WTC11 (cell line): Measurements from ENCODE around the gene PRPF6. TPM values are rescaled to one million over a fixed set of nuclear protein-coding genes. Genes with fewer than 3 reads are reported as not detected.

Experiments
- ATAC-seq: fragments of 200-7000 bp; cut with Tn5 transposase; 2 replicates; pipeline ENCODE4 v1.10.0; 2021; ENCODE audit warnings: mild to moderate bottlenecking, moderate library complexity
- CTCF ChIA-PET: fragments of 300-600 bp; sonication (Branson Sonifier 250); formaldehyde crosslinking; loops from one replicate; lab custom pipeline; 2021; ENCODE audit warnings: antibody characterized with exemption; lab: Charles Lee
- POLR2A ChIA-PET: fragments of 350-600 bp; sonication (Branson Sonifier 250); formaldehyde crosslinking; loops from one replicate; lab custom pipeline; 2021; ENCODE audit warnings: antibody characterized with exemption; lab: Charles Lee
- DNase-seq: peaks from one replicate; pipeline ENCODE4 v3.0.0; 2021; ENCODE audit warnings: low spot score
- H3K27ac Mint-ChIP-seq: 2 replicates; pipeline ENCODE4 v1.8.0; 2021; ENCODE audit warnings: mixed read lengths
- H3K27me3 Mint-ChIP-seq: 2 replicates; pipeline ENCODE4 v1.8.0; 2021; ENCODE audit warnings: low read depth, mild to moderate bottlenecking, moderate library complexity, mixed read lengths
- H3K36me3 Mint-ChIP-seq: 2 replicates; pipeline ENCODE4 v1.8.0; 2021; ENCODE audit warnings: mixed read lengths
- H3K4me1 Mint-ChIP-seq: 2 replicates; pipeline ENCODE4 v1.8.0; 2022; ENCODE audit warnings: mixed read lengths
- H3K4me3 Mint-ChIP-seq: 2 replicates; pipeline ENCODE4 v1.8.0; 2021; ENCODE audit warnings: mild to moderate bottlenecking, moderate library complexity, mixed read lengths
- H3K9me3 Mint-ChIP-seq: 2 replicates; pipeline ENCODE4 v1.8.0; 2021; ENCODE audit warnings: mixed read lengths
- AFF4 ChIP-seq: sonication (generic); formaldehyde crosslinking; IDR thresholded peaks from 2 replicates; pipeline ENCODE4 v1.8.1; 2023; ENCODE audit warnings: mild to moderate bottlenecking, missing genetic modification reagents, borderline replicate concordance
- ELF4 ChIP-seq: sonication (generic); formaldehyde crosslinking; IDR thresholded peaks from 2 replicates; pipeline ENCODE4 v1.8.1; 2022; ENCODE audit warnings: low read depth, mild to moderate bottlenecking, moderate library complexity, missing genetic modification reagents
- EMX1 ChIP-seq: fragments of 250-450 bp; sonication (Bioruptor Pico); IDR thresholded peaks from 2 replicates; pipeline ENCODE4 v1.8.0; 2021; ENCODE audit warnings: mild to moderate bottlenecking
- ETV6 ChIP-seq: sonication (generic); formaldehyde crosslinking; IDR thresholded peaks from 2 replicates; pipeline ENCODE4 v1.8.1; 2022; ENCODE audit warnings: mild to moderate bottlenecking, missing genetic modification reagents
- FOXJ3 ChIP-seq: sonication (generic); formaldehyde crosslinking; IDR thresholded peaks from 2 replicates; pipeline ENCODE4 v1.9.0; 2021; ENCODE audit warnings: missing genetic modification reagents, mild to moderate bottlenecking, borderline replicate concordance
- FOXK1 ChIP-seq: sonication (generic); formaldehyde crosslinking; IDR thresholded peaks from 2 replicates; pipeline ENCODE4 v1.8.0; 2022; ENCODE audit warnings: mild to moderate bottlenecking, moderate library complexity, missing genetic modification reagents
- GRHL2 ChIP-seq: fragments of 250-450 bp; sonication (Bioruptor Pico); IDR thresholded peaks from 2 replicates; pipeline ENCODE4 v1.8.0; 2022; ENCODE audit warnings: mild to moderate bottlenecking, moderate library complexity; ENCODE audit not compliant: insufficient replicate concordance, severe bottlenecking
- HMGXB4 ChIP-seq: sonication (generic); formaldehyde crosslinking; IDR thresholded peaks from 2 replicates; pipeline ENCODE4 v1.8.1; 2023; ENCODE audit warnings: mild to moderate bottlenecking, moderate library complexity, missing genetic modification reagents
- JAZF1 ChIP-seq: fragments of 250-450 bp; sonication (Bioruptor Pico); IDR thresholded peaks from 2 replicates; pipeline ENCODE4 v1.9.0; 2021; ENCODE audit warnings: moderate library complexity, mild to moderate bottlenecking, inconsistent platforms
- JUN ChIP-seq: sonication (generic); formaldehyde crosslinking; IDR thresholded peaks from 2 replicates; pipeline ENCODE4 v1.8.0; 2023; ENCODE audit warnings: mild to moderate bottlenecking, missing genetic modification reagents
- MLX ChIP-seq: sonication (generic); formaldehyde crosslinking; IDR thresholded peaks from 2 replicates; pipeline ENCODE4 v1.8.1; 2023; ENCODE audit warnings: mild to moderate bottlenecking, missing genetic modification reagents, moderate library complexity
- NFYB ChIP-seq: sonication (generic); formaldehyde crosslinking; conservative IDR thresholded peaks from 2 replicates; pipeline ENCODE4 v1.8.0; 2022; ENCODE audit warnings: low read depth, missing genetic modification reagents
- NR1H2 ChIP-seq: sonication (generic); formaldehyde crosslinking; IDR thresholded peaks from 2 replicates; pipeline ENCODE4 v1.9.0; 2021; ENCODE audit warnings: mild to moderate bottlenecking, moderate library complexity, missing genetic modification reagents
- OVOL2 ChIP-seq: fragments of 250-450 bp; sonication (Bioruptor Pico); IDR thresholded peaks from 2 replicates; pipeline ENCODE4 v1.9.0; 2021; ENCODE audit warnings: mild to moderate bottlenecking, borderline replicate concordance
- PREB ChIP-seq: sonication (generic); formaldehyde crosslinking; IDR thresholded peaks from 2 replicates; pipeline ENCODE4 v1.8.1; 2022; ENCODE audit warnings: mild to moderate bottlenecking, missing genetic modification reagents, moderate library complexity, borderline replicate concordance
- PRRX2 ChIP-seq: fragments of 250-450 bp; sonication (Bioruptor Pico); IDR thresholded peaks from 2 replicates; pipeline ENCODE4 v1.8.0; 2021; ENCODE audit warnings: mild to moderate bottlenecking
- RORB ChIP-seq: fragments of 250-450 bp; sonication (Bioruptor Pico); IDR thresholded peaks from 2 replicates; pipeline ENCODE4 v1.9.0; 2021; ENCODE audit warnings: mild to moderate bottlenecking
- SMAD4 ChIP-seq: sonication (generic); formaldehyde crosslinking; IDR thresholded peaks from 2 replicates; pipeline ENCODE4 v1.8.0; 2022; ENCODE audit warnings: mild to moderate bottlenecking, missing genetic modification reagents
- SOX15 ChIP-seq: fragments of 250-450 bp; sonication (Bioruptor Pico); IDR thresholded peaks from 2 replicates; pipeline ENCODE4 v1.9.0; 2021; ENCODE audit warnings: mild to moderate bottlenecking
- USF1 ChIP-seq: sonication (generic); formaldehyde crosslinking; IDR thresholded peaks from 2 replicates; pipeline ENCODE4 v1.8.0; 2022; ENCODE audit warnings: mild to moderate bottlenecking, missing genetic modification reagents
- ZNF219 ChIP-seq: sonication (generic); formaldehyde crosslinking; IDR thresholded peaks from 2 replicates; pipeline ENCODE4 v1.8.0; 2023; ENCODE audit warnings: missing genetic modification reagents, mild to moderate bottlenecking, borderline replicate concordance
- ZNF232 ChIP-seq: sonication (generic); formaldehyde crosslinking; IDR thresholded peaks from 2 replicates; pipeline ENCODE4 v1.8.0; 2022; ENCODE audit warnings: mild to moderate bottlenecking, missing genetic modification reagents
- ZNF263 ChIP-seq: sonication (generic); formaldehyde crosslinking; IDR thresholded peaks from 2 replicates; pipeline ENCODE4 v1.8.1; 2022; ENCODE audit warnings: low read depth, mild to moderate bottlenecking, moderate library complexity, missing genetic modification reagents
- ZNF512 ChIP-seq: sonication (generic); formaldehyde crosslinking; IDR thresholded peaks from 2 replicates; pipeline ENCODE4 v1.8.1; 2022; ENCODE audit warnings: missing genetic modification reagents, borderline replicate concordance
- total RNA-seq: library from RNA; stranded (reverse); gene quantifications from 3 replicates; pipeline ENCODE4 v1.2.3, GENCODE V29; 2021

PRPF6 gene
- total RNA-seq, 1 experiment from 2014 or later: 79.4 TPM

- TF ChIP-seq GRHL2 (no peak), ZNF219 (CRISPR knock-in tag) (no peak), ZNF512 (CRISPR knock-in tag) (no peak), FOXK1 (CRISPR knock-in tag) (no peak), AFF4 (no peak), ETV6 (CRISPR knock-in tag) (no peak), JUN (no peak)
- Mint-ChIP-seq H3K36me3 (peaks cover 59% of the 10 kb centered on the region), H3K4me1 (no peaks in the 10 kb centered on the region), H3K4me3 (no peak overlapping the region), H3K27me3 (no peaks in the 10 kb centered on the region), H3K9me3 (no peaks in the 10 kb centered on the region), H3K27ac (no peak overlapping the region)
- DNase-seq (no peak), ATAC-seq (no peak)
- CTCF ChIA-PET: no interaction called here
- POLR2A ChIA-PET: no interaction called here
These were observed 40.4 kb downstream of the PRPF6 start for GRCh38 chr20:64021124-64021975.

GRCh38 chr20:64022671-64023360 is 41.9 kb downstream of the PRPF6 start:
- CTCF ChIA-PET: interaction anchor here (1.1 kb wide), 1 partner anchor 15 kb away, joined by 5 read pairs; no protein-coding TSS in a partner anchor
- DNase-seq: no peak
- ATAC-seq: no peak
- no peak for TF ChIP-seq EMX1
- no peak for TF ChIP-seq USF1
- no peak for TF ChIP-seq FOXJ3 (CRISPR knock-in tag)
- no peak for TF ChIP-seq OVOL2
- no peak for TF ChIP-seq MLX
- TF ChIP-seq ELF4: no peak
- no peak for TF ChIP-seq PRRX2
- TF ChIP-seq SOX15 (CRISPR knock-in tag): no peak
- TF ChIP-seq NR1H2 (CRISPR knock-in tag): no peak
- TF ChIP-seq NFYB: no peak
- no peak for TF ChIP-seq SMAD4
- TF ChIP-seq ZNF232 (CRISPR knock-in tag): no peak
- no peak for TF ChIP-seq RORB (CRISPR knock-in tag)
- no peak for TF ChIP-seq JAZF1
- TF ChIP-seq HMGXB4: no peak
- TF ChIP-seq ZNF263: no peak
- TF ChIP-seq PREB (CRISPR knock-in tag): no peak
- H3K36me3 Mint-ChIP-seq: peaks cover 64% of the 10 kb centered on the region
- H3K27ac Mint-ChIP-seq: no peak overlapping the region
- no peak overlapping the region for H3K4me3 Mint-ChIP-seq
- no peaks in the 10 kb centered on the region for H3K27me3 Mint-ChIP-seq
- no peaks in the 10 kb centered on the region for H3K9me3 Mint-ChIP-seq
- POLR2A ChIA-PET: interaction anchor here (0.5 kb wide), 1 partner anchor 195 kb away, joined by 3 read pairs; no protein-coding TSS in a partner anchor
- no peaks in the 10 kb centered on the region for H3K4me1 Mint-ChIP-seq
